Type B pancreatic cell (in vitro differentiated cells): ENCODE results near the gene PM20D2. TPM values are rescaled to one million over a fixed set of nuclear protein-coding genes. Genes with fewer than 3 reads are reported as not detected.
A peak's percentile ranks its signal among the peaks of the same experiment; 100 is the strongest.

Source experiments
- DNase-seq: peaks from one replicate; pipeline ENCODE4 v3.0.0; 2021; ENCODE audit warnings: mixed read lengths; ENCODE audit not compliant: unreplicated experiment; ENCODE audit errors: extremely low spot score
- H3K27ac Mint-ChIP-seq: 2 replicates; pipeline ENCODE4 v1.8.0; 2021; ENCODE audit warnings: mild to moderate bottlenecking, mixed read lengths
- H3K27me3 Mint-ChIP-seq: 2 replicates; pipeline ENCODE4 v1.8.0; 2021; ENCODE audit warnings: mixed read lengths
- H3K36me3 Mint-ChIP-seq: 2 replicates; pipeline ENCODE4 v1.8.0; 2021; ENCODE audit warnings: mixed read lengths
- H3K4me1 Mint-ChIP-seq: one replicate; pipeline ENCODE4 v1.8.0; 2021; ENCODE audit warnings: mixed read lengths; ENCODE audit not compliant: unreplicated experiment
- H3K4me3 Mint-ChIP-seq: 2 replicates; pipeline ENCODE4 v1.8.0; 2021; ENCODE audit warnings: mild to moderate bottlenecking, mixed read lengths
- H3K9me3 Mint-ChIP-seq: 2 replicates; pipeline ENCODE4 v1.8.0; 2021; ENCODE audit warnings: mixed read lengths
- total RNA-seq: library from RNA; stranded (reverse); gene quantifications from 2 replicates; pipeline ENCODE4 v1.2.1, GENCODE V29; 2021; ENCODE audit warnings: low replicate concordance
- TF ChIP-seq, protein P1 (sequence below): fragments of 200-600 bp; sonication (generic); conservative IDR thresholded peaks from 2 replicates; pipeline ENCODE4 v1.5.0; 2021; ENCODE audit warnings: antibody characterized with exemption, mild to moderate bottlenecking

Gene PM20D2
- total RNA-seq, 1 donor from 2014 or later: 15.3 TPM

DNA sequence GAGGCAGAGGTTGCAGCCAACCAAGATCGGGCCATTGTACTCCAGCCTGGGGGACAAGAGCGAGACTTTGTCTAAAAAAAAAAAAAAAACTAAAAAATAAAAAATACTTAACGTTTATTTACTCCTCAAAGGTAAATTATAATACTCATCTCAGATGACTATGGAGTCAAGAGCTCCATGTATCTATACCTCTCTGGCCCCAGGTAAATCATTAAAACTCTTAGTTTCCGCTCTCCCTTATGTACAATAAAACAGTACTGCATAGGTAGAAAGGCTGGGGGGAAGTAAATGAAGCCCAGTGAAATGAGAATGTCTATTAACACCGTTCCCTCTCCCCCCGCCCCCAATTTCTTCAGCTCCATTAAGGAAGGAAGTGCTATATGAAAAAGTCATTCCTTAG, 29.2 kb upstream of the PM20D2 start:
- H3K4me3 Mint-ChIP-seq: peak overlapping the region; percentile 95
- H3K27ac Mint-ChIP-seq: peak overlapping the region; percentile 72
- DNase-seq: no peak
- H3K27me3 Mint-ChIP-seq: peaks cover 5% of the 10 kb centered on the region
- H3K9me3 Mint-ChIP-seq: no peaks in the 10 kb centered on the region
- TF ChIP-seq, protein P1, sequence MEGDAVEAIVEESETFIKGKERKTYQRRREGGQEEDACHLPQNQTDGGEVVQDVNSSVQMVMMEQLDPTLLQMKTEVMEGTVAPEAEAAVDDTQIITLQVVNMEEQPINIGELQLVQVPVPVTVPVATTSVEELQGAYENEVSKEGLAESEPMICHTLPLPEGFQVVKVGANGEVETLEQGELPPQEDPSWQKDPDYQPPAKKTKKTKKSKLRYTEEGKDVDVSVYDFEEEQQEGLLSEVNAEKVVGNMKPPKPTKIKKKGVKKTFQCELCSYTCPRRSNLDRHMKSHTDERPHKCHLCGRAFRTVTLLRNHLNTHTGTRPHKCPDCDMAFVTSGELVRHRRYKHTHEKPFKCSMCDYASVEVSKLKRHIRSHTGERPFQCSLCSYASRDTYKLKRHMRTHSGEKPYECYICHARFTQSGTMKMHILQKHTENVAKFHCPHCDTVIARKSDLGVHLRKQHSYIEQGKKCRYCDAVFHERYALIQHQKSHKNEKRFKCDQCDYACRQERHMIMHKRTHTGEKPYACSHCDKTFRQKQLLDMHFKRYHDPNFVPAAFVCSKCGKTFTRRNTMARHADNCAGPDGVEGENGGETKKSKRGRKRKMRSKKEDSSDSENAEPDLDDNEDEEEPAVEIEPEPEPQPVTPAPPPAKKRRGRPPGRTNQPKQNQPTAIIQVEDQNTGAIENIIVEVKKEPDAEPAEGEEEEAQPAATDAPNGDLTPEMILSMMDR: no peak
- peaks cover 15% of the 10 kb centered on the region for H3K4me1 Mint-ChIP-seq
- peaks cover 5% of the 10 kb centered on the region for H3K36me3 Mint-ChIP-seq

DNA sequence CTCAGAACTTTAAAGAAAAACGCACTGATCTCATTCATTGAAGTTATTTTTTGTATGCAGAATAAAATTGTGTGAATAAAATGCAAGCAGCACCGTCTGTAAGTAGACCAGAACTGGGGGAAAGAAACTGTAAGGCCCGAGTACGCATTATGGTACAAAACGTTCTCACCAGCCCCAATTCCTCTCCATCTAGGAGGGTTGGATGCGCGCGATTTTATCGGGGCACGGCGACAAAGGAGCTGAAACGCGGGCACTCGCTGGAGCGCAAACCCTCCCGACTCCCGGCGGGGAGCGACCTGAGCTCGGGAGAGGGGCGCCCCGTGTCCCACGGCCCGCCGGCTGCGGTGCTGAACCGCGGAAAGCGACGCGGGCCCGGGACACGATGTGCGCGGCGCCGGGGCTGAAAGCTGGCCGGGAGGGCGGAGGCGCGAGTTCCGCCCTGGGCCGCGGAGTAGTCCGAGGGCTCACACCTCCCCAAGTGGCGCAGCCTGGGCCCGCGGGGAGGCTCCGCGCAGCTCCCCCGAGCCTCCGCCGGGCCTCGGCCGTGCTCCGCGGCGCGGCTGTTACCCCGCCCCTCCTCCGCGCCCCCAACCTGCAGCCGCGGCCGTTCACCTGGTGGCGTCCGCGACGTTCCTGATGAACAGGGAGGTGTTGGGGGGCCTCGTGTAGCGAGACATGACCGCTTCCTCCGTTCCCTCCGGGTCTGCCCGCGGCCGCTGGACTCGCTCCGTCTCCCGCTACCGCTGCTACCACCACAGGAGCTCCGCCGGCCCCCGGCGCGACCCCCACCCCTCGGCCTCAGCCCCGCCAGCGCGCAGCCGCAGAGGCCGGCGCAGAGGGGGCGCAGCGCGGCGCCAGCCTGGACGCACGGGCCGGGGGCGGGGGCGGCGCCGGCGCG, 28.4 kb upstream of the PM20D2 start, which contains the start of gene SRSF12:
Gene SRSF12, minus strand, starts transcription at position 861 of the 898 bp plus-strand sequence. Its CDS starts 184 bp downstream, at position 677.
- no peaks in the 10 kb centered on the region for H3K9me3 Mint-ChIP-seq
- H3K27me3 Mint-ChIP-seq: peaks cover 5% of the 10 kb centered on the region
- H3K4me1 Mint-ChIP-seq: peaks cover 15% of the 10 kb centered on the region
- H3K27ac Mint-ChIP-seq: peak within 1 kb of the TSS; percentile 72
- peak; percentile 75 for DNase-seq
- peaks cover 5% of the 10 kb centered on the region for H3K36me3 Mint-ChIP-seq
- TF ChIP-seq, protein P1: peak; percentile 26
- H3K4me3 Mint-ChIP-seq: peak within 1 kb of the TSS; percentile 95

GRCh38 chr6:89118931-89119330, 26.9 kb upstream of the PM20D2 start:
- peaks cover 15% of the 10 kb centered on the region for H3K4me1 Mint-ChIP-seq
- TF ChIP-seq, protein P1: no peak
- H3K27ac Mint-ChIP-seq: peak overlapping the region; percentile 12
- peak overlapping the region; percentile 84 for H3K4me3 Mint-ChIP-seq
- H3K27me3 Mint-ChIP-seq: peaks cover 5% of the 10 kb centered on the region
- no peak for DNase-seq
- no peaks in the 10 kb centered on the region for H3K9me3 Mint-ChIP-seq
- peaks cover 5% of the 10 kb centered on the region for H3K36me3 Mint-ChIP-seq

GRCh38 chr6:89120371-89120770, 25.5 kb upstream of the PM20D2 start:
- no peaks in the 10 kb centered on the region for H3K9me3 Mint-ChIP-seq
- no peak overlapping the region for H3K27ac Mint-ChIP-seq
- no peak for DNase-seq
- peaks cover 15% of the 10 kb centered on the region for H3K4me1 Mint-ChIP-seq
- no peak overlapping the region for H3K4me3 Mint-ChIP-seq
- H3K36me3 Mint-ChIP-seq: peaks cover 5% of the 10 kb centered on the region
- H3K27me3 Mint-ChIP-seq: peaks cover 5% of the 10 kb centered on the region
- TF ChIP-seq, protein P1: no peak

DNA sequence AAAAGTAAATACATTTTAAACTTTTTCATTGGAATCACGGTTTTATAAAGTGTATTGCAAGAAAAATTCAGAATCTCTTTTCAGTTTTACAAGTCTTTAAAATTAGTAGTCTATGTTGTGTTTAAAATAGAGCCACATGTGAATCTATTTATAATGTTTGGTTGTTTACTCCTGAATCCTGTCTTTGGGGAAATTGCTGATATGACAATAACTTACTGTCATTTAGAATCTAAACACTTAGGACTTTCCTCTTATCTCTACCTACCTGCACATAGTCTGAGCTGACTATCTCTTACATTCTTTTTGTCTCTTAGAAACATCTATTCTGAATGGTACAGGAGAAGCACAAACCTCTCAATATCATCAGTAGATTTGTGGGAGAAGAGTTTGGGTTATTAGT, 23.9 kb upstream of the PM20D2 start:
- TF ChIP-seq, protein P1: no peak
- Mint-ChIP-seq H3K36me3 (peaks cover 3% of the 10 kb centered on the region), H3K27me3 (peaks cover 3% of the 10 kb centered on the region), H3K27ac (no peak overlapping the region), H3K4me3 (no peak overlapping the region), H3K4me1 (peaks cover 11% of the 10 kb centered on the region), H3K9me3 (no peaks in the 10 kb centered on the region)
- no peak for DNase-seq
